ENCODE measurements around the gene FABP1.

The FABP1 gene

GRCh38 chr2:88081924-88082608 is 45.8 kb downstream of the FABP1 start:
- no peak for DNase-seq (ENCODE audit: low read depth in 2 of 2)

GRCh38 chr2:88080545-88080944 is 47.3 kb downstream of the FABP1 start:
- DNase-seq (ENCODE audit: low read depth in 2 of 2): no peak

GRCh38 chr2:88078643-88079172 is 49.2 kb downstream of the FABP1 start:
- no peak for DNase-seq (ENCODE audit: low read depth in 2 of 2)

GRCh38 chr2:88077080-88077479 is 50.8 kb downstream of the FABP1 start:
- DNase-seq (ENCODE audit: low read depth in 2 of 2): no peak

- DNase-seq (ENCODE audit: low read depth in 2 of 2): no peak
These were observed 53.0 kb downstream of the FABP1 start for GRCh38 chr2:88074854-88075292.

GRCh38 chr2:88074150-88074549 is 53.7 kb downstream of the FABP1 start:
- DNase-seq (ENCODE audit: low read depth in 2 of 2): no peak

Measured in stimulated activated CD8-positive, alpha-beta memory T cell treated with anti-CD3 and anti-CD28 coated beads, Interleukin-7, amount 100 ng/mL, for 4 hours (primary cell).